ENCODE measurements around the gene TFR2.

DNA sequence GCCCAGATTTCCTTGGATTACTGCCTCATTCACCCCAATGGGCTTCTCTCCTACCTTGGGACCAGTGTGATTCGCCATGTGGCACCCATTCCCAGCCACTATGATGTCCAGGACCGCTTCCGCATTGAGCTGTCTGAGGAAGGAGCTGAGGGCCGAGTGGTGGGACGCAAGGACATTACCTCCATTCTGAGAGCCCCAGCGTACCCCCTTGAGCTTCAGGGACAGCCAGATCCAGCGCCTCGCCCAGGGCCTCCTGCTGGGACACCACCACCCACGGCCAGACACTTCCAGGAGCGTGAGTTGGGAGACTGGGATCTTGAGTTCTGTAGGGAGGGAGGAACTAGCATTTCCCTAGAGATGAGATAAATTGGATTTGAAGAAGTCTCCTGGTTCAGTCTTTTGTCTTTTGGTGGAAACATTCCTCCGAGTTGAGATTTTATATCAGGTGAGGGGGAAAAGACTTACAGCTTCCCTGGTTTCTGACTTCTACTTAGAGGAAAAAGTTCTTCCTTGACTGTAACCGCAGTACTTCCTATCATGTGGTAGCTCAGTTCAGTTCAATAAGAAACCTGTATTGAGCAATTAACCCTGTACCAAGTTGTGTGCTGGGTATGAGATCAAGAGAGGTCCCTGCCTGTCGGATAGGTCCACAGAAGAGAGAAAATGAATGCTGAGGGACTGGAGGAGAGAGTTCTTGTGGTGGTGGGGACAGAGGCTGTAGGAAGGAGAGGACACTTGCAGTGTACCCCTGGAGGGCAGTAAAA, 27.8 kb downstream of the TFR2 start:
- TF ChIP-seq, protein P1, sequence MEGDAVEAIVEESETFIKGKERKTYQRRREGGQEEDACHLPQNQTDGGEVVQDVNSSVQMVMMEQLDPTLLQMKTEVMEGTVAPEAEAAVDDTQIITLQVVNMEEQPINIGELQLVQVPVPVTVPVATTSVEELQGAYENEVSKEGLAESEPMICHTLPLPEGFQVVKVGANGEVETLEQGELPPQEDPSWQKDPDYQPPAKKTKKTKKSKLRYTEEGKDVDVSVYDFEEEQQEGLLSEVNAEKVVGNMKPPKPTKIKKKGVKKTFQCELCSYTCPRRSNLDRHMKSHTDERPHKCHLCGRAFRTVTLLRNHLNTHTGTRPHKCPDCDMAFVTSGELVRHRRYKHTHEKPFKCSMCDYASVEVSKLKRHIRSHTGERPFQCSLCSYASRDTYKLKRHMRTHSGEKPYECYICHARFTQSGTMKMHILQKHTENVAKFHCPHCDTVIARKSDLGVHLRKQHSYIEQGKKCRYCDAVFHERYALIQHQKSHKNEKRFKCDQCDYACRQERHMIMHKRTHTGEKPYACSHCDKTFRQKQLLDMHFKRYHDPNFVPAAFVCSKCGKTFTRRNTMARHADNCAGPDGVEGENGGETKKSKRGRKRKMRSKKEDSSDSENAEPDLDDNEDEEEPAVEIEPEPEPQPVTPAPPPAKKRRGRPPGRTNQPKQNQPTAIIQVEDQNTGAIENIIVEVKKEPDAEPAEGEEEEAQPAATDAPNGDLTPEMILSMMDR (IDR thresholded peaks at IDR 0.05; ENCODE audit: insufficient read depth, low read depth, low read length) = no peak
- TF ChIP-seq EZH2 (IDR thresholded peaks at IDR 0.05; ENCODE audit: insufficient read depth, low read length) = no peak
